Thyroid gland (tissue), 4 donors: ENCODE results near the gene TSHR.

Source experiments
- CTCF ChIP-seq, 6 experiments: fragments of 200-600 bp in 3 of 6; fragments of 450-650 bp in 3 of 6; sonication (generic) in 3 of 6; IDR thresholded peaks; one replicate each; pipeline ENCODE4 v1.5.1; 2016 to 2019; ENCODE audit warnings: antibody characterized with exemption in 6 of 6, mild to moderate bottlenecking in 2 of 6, inconsistent platforms in 1 of 6, moderate library complexity in 1 of 6
- POLR2A ChIP-seq, 2 donors: fragments of 450-650 bp; IDR thresholded peaks; one replicate each; pipeline ENCODE4 v1.6.1; 2017; ENCODE audit warnings: antibody characterized with exemption in 2 of 2, mild to moderate bottlenecking in 2 of 2, moderate library complexity in 1 of 2

GRCh38 chr14:81042438-81042837, 87.0 kb downstream of the TSHR start:
- TF ChIP-seq CTCF (IDR thresholded peaks at IDR 0.05), result no peak
- TF ChIP-seq POLR2A (IDR thresholded peaks at IDR 0.05), result no peak
